ENCODE measurements around the gene GPR18.

The GPR18 gene

DNA sequence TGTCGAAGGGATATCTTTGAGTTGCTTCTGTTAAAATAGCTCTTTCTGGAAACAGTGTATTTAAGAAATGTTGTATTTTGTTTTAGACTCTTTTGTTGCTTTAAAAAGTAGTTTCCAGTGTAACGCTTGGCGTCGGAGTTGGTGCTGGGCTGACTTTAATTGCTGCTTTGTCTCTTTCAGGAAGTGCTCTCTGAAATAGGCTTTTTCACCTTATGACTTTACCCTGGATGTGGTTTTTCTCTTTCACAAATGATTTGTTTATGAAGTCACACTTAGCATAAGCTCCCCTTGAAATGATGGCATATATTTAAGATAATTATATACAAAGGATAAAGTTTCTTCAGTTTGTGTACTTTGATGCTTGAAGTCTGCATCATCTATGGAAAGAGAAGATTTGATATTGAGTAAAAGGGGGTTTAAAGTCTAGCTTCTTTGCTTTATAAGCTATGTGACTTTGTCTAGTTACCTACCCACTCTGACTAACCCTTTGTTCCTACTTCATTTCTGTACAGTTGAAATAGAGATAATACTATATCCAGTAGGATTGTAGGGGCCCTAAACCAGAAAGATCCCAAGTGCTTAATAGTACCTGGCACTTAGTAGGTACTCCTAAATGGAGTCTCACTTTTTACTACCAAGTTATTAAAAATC is at the start of gene GPR18:
TSS of gene GPR18 (minus strand) at position 170 of the 651 bp plus-strand sequence. CDS start 2,507 bp downstream, outside the sequence.
- no peak for DNase-seq (ENCODE audit: low read depth)

DNA sequence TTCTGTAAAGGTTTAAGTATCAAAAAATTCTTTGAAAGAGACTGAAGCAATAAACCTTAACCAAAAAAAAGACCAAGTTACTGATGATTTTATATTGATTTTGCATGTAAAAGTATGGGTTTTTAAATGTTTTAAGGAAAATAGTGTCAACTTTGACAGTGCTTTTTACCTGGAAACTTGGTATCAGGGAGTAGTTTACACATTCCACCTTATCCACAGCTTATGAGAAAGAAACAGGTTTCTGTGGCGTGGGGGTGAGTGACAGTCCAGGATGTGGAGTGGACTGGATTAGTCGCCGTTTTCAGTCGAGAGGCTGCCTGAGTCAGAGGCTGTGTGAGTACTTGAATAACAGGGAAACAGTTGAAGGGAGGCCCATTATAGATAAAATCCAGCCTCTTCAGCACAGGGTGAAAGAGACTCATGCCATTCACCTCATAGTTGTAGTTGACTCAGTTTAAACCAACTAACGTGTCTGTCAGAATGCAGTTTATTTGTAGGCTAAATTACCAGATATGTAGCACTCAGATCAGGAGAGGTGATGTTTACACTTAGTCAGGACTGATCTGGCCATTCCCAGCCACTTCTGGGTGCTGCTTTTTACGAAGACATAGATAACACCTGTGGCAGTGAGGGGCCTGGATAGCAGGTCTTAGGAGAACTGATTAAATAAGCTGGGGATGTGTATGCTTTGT is 49.6 kb upstream of the GPR18 start:
- DNase-seq (ENCODE audit: low read depth): peak; percentile 35

GRCh38 chr13:99307247-99307646 is 49.1 kb upstream of the GPR18 start, which contains the start of gene GPR183:
GPR183 (minus strand) TSS chr13:99307399; CDS start chr13:99296145, 11,254 bp downstream.
- DNase-seq (ENCODE audit: low read depth): no peak

DNA sequence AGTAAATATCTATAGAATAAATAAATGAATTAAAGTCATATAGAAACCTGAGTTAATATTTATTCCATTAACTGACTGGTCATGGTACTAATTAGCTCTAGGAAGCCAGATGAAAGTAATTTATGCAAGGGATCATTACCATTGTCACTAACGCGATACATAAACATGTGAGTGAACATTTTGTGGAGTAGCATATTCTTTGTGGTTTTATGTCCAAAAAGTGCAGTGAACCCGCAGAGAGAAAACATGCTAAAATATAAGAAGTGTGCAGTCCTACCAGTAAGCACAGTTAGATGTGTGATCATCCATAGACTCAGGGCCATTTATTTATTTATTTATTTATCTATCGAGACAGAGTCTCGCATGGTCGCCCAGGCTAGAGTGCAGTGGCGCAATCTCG is 47.4 kb upstream of the GPR18 start:
- DNase-seq (ENCODE audit: low read depth): no peak

GRCh38 chr13:99305158-99305557 is 47.0 kb upstream of the GPR18 start:
- no peak for DNase-seq (ENCODE audit: low read depth)

GRCh38 chr13:99304541-99304940 is 46.4 kb upstream of the GPR18 start:
- DNase-seq (ENCODE audit: low read depth): no peak

DNA sequence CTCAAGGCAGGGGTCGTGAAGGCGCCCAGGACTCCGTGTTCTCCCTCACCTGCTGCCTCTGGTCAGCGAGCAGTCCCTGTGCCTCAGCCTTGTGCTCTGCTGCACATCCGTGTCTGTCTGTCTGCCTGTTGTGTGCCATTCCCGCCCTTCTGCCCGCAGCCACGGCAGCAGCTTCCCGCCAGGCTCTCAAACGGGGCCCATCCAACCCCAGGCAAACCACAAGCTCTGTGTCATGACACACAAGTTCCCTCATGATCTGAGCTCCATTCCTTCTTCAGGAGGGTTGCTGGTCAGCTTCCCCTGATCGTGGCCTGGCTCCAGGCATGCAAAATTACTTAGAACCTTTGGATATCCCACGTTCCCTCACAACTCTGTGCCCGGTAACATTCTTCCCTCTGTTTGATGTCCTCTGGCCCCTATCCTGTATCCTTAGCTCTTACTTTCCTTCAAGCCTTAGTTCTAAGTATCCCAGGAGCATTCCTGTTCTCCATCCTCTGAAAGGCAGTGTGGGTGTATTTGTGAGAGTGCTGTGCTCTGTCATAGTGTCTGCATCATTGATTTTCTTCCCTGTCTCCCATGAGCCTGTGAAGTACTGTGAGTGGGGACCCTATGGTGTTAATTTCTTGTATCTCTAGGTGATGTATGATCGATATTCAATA is 45.8 kb upstream of the GPR18 start:
- no peak for DNase-seq (ENCODE audit: low read depth)

DNA sequence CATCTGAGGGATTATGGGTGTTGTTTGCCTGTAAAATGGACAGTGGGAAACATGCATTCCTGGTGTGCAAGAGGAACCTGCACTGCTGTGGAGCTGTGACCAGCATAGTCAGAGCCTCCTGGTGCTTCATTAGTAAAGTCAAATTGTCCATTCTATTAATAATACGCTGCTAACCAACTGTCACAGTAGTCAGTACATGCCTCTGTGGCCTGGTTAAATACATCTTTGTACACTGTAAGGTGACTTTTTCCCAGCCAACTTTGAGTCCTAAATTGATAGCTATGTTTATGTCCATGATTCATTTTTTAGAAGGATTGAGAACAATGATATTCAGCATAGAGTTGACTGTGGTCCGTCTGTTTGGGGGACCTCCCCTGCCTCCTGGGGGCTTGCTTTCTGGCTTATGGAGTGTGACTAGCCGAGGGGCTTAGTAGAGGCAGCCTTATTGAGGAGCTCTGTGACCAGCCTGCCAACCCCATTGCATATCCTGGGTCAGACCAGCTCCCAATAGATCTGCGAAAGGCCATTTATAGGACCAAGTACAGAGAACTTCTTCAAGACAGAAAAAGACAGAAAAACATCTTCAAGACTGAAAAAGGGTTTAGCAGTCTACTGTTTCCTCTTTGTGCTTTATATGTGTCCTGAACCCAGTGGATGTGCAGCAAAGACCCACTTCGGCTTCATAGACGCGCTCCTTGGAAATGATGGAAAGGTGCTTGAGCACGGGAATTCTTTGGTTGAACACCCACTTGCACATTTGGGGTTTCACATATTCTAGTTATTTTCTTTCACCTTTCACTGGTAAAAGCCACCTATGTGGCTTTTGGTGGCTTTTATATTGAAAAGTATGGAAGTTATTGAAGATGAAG is 44.7 kb upstream of the GPR18 start:
- no peak for DNase-seq (ENCODE audit: low read depth)

GRCh38 chr13:99301913-99302636 is 43.9 kb upstream of the GPR18 start:
- no peak for DNase-seq (ENCODE audit: low read depth)

- no peak for DNase-seq (ENCODE audit: low read depth)
These were observed 43.1 kb upstream of the GPR18 start for GRCh38 chr13:99301056-99301838.

DNA sequence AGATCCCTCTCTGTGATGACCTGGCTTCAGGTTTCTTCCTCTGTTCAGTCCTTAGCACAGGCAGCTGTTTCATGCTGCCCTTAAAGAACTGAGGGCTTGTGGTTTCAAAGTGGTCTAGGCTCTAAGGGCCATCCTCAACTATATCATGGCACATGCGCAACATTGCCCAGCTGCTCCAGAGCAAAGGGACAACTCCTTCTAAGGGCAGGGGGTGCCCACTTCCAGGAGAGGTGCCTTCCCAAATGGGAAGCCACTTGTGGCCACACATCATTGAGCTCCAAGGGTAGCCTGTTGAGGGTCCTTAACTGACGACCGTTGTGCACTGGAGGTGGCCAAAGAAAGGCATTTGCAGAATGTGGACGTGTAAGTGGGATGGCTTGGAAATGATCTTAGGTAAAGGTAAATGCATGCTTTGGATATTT is 41.8 kb upstream of the GPR18 start:
- no peak for DNase-seq (ENCODE audit: low read depth)

- DNase-seq (ENCODE audit: low read depth): no peak
These were observed 41.2 kb upstream of the GPR18 start for GRCh38 chr13:99299256-99299919.

- no peak for DNase-seq (ENCODE audit: low read depth)
These were observed 39.9 kb upstream of the GPR18 start for GRCh38 chr13:99298056-99298455.

DNA sequence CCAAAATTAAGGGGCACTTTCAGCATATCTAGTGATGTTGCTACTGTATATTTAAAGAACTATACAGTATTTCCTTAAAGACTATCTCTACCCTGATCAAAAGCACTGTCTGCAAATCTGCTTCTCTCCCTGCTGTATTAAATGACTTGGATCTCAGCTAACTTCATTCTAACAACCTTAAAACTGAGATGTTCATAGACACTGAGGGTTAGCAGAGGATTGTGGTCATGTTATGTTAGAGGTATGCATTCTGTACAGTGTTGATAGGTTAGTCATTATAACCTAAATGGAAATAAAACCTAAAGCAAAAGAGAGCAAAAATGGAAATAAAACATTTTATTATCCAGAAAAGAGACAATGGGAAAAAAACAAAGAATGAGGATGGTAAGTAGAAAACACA is 39.2 kb upstream of the GPR18 start:
- no peak for DNase-seq (ENCODE audit: low read depth)

GRCh38 chr13:99296398-99296797 is 38.2 kb upstream of the GPR18 start:
- peak; percentile 18 for DNase-seq (ENCODE audit: low read depth)

DNA sequence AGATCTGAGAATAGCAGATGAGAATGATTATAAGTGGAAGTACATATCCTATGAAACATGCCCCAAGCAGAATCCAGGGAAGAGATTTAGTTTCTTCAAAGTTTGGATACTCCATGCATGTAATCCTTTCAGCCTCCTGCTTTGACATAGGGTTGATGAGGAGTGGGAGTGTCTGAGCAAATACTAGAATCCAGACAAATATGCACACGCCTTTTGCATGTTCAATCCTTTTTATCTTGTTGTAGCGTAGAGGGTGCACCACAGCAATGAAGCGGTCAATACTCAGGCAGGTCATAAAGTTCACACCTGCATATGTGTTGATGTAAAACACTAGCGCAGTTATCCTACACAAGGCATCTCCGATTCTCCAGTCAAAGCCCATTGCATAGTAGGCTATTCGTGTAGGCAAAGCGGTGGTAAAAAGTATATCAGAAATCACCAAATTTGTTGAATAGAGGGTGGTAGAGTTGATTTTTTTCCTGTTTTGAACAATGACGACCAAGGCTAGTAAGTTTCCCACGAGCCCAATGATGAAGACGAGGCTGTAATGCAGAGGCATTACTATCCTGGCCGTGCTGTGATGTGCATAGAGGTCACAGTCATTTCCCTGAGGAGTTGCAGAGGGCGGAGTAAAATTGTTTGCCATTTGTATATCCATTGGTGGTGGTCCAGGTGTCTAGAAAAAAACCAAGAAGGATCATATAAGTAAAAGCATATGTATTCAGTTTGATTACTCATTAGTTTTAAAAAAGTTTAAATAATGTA is 37.5 kb upstream of the GPR18 start:
- no peak for DNase-seq (ENCODE audit: low read depth)

DNA sequence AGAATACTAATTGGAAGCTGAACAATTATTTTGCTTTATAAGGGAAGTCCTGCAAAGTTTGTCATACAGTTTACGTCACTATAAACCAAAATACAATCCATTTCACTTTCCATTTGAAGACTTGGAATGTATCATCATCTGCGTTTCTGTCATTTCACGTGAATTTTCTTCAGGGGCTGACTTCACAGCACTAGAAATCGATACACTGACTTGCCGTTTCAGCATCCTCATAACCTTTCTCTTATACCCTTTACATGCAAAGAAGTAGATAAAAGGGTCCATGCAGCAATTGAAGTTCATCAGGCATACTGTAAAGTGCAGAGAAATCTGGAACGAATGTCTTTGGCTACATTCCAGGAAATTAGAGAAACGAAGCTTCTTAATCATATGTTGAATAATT is 36.8 kb upstream of the GPR18 start:
- no peak for DNase-seq (ENCODE audit: low read depth)

GRCh38 chr13:99294198-99294597 is 36.0 kb upstream of the GPR18 start:
- no peak for DNase-seq (ENCODE audit: low read depth)

DNA sequence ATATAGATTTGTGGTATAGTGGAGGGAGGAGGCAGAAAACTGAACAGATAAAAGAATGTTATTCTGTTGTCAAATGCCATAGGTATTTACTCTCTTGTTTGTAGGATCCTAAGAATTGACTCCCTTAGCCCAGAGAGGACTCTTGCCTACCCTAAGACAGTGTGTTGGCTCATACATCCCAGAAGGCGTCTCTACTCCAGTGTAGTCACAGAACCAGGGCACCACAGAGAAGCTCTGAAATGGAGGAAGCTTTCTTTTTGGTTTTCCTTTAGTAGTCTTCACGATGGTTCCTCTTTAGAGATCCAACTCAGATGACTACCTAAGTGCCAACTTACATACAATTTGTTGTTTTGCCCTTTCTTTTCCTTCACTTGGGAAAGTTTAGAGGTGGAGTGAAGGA is 35.0 kb upstream of the GPR18 start:
- no peak for DNase-seq (ENCODE audit: low read depth)
